BJ (cell line): ENCODE results near the gene OPTN. TPM values are rescaled to one million over a fixed set of nuclear protein-coding genes. Genes with fewer than 3 reads are reported as not detected.

ENCODE experiments used
- CTCF ChIA-PET: fragments of 350-600 bp; formaldehyde crosslinking; extraction: SDS; loops from one replicate; lab custom pipeline; 2021; ENCODE audit warnings: antibody characterized with exemption, inconsistent platforms; lab: Yijun Ruan, JAX
- POLR2A ChIA-PET: fragments of 300-600 bp; sonication (Branson Sonifier 250); formaldehyde crosslinking; extraction: SDS; loops from one replicate; lab custom pipeline; 2021; ENCODE audit warnings: antibody characterized with exemption; lab: Charles Lee
- DNase-seq: peaks from one replicate; pipeline ENCODE4 v3.0.0-alpha.2; 2011; ENCODE audit warnings: low read depth
- H3K27me3 ChIP-seq: 2 replicates; pipeline ENCODE4 v1.6.0; 2011; ENCODE audit warnings: low read length; ENCODE audit not compliant: control insufficient read depth, insufficient read depth
- H3K36me3 ChIP-seq: 2 replicates; pipeline ENCODE4 v1.5.1; 2011; ENCODE audit warnings: low read length; ENCODE audit not compliant: control insufficient read depth, insufficient read depth
- H3K4me3 ChIP-seq: 2 replicates; pipeline ENCODE4 v1.5.1; 2011; ENCODE audit warnings: low read depth, mild to moderate bottlenecking, control low read depth, low read length
- polyA plus RNA-seq: library from polyadenylated mRNA; depleted of rRNA; stranded (reverse); fragments of >200 nt; gene quantifications from 2 replicates; pipeline ENCODE4 v1.2.3, GENCODE V29; 2011
- TF ChIP-seq, protein P1 (sequence below): IDR thresholded peaks from 2 replicates; pipeline ENCODE4 v1.5.1; 2011; ENCODE audit warnings: low read depth, mild to moderate bottlenecking, control low read depth, inconsistent platforms, low read length, moderate library complexity; ENCODE audit not compliant: insufficient read depth

The OPTN gene
- polyA plus RNA-seq, 1 experiment, result 58.0 TPM

DNA sequence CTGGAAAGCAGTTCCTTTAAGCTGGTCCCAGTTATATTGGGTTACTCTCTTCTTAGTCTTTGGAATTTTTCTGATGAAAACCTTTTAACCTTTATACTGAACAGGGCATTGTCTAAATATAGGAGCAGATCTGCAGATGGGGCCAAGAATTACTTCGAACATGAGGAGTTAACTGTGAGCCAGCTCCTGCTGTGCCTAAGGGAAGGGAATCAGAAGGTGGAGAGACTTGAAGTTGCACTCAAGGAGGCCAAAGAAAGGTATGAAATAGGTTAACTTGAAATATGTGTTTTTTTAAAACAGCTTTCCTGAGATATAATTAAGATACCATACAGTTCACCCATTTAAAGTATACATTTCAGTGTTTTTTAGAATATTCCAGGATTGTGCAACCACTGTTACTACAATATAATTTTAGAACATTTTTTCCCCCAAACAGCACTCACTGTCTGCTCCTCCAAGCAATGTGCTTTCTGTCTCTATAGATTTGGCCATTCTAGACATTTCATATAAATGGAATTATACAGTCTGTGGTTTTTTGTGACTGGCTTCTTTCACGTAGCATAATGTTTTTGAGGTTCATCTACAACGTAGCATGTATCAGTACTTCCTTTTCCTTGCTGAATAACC is 18.9 kb downstream of the OPTN start:
- no peak for DNase-seq
- peaks cover 20% of the 10 kb centered on the region for H3K36me3 ChIP-seq
- H3K27me3 ChIP-seq, result no peaks in the 10 kb centered on the region
- H3K4me3 ChIP-seq, result no peak overlapping the region
- TF ChIP-seq, protein P1, sequence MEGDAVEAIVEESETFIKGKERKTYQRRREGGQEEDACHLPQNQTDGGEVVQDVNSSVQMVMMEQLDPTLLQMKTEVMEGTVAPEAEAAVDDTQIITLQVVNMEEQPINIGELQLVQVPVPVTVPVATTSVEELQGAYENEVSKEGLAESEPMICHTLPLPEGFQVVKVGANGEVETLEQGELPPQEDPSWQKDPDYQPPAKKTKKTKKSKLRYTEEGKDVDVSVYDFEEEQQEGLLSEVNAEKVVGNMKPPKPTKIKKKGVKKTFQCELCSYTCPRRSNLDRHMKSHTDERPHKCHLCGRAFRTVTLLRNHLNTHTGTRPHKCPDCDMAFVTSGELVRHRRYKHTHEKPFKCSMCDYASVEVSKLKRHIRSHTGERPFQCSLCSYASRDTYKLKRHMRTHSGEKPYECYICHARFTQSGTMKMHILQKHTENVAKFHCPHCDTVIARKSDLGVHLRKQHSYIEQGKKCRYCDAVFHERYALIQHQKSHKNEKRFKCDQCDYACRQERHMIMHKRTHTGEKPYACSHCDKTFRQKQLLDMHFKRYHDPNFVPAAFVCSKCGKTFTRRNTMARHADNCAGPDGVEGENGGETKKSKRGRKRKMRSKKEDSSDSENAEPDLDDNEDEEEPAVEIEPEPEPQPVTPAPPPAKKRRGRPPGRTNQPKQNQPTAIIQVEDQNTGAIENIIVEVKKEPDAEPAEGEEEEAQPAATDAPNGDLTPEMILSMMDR, result no peak
- ChIA-PET POLR2A (no interaction called here), CTCF (interaction anchor here (0.6 to 1.8 kb wide), 4 partner anchors 14 to 985 kb away, joined by 3 to 6 read pairs (median 4); partner anchors contain the start of gene OPTN)

GRCh38 chr10:13120786-13121499 is 21.0 kb downstream of the OPTN start:
- CTCF ChIA-PET, result no interaction called here
- H3K36me3 ChIP-seq, result peaks cover 22% of the 10 kb centered on the region
- H3K27me3 ChIP-seq, result no peaks in the 10 kb centered on the region
- TF ChIP-seq, protein P1, result no peak
- POLR2A ChIA-PET, result no interaction called here
- no peak overlapping the region for H3K4me3 ChIP-seq
- DNase-seq, result no peak

- CTCF ChIA-PET, result no interaction called here
- POLR2A ChIA-PET, result no interaction called here
- no peak for DNase-seq
- Histone ChIP-seq H3K27me3 (no peaks in the 10 kb centered on the region), H3K4me3 (no peak overlapping the region), H3K36me3 (peaks cover 20% of the 10 kb centered on the region)
- TF ChIP-seq, protein P1, result no peak
Measured at GRCh38 chr10:13121500-13121854, 21.5 kb downstream of the OPTN start.

DNA sequence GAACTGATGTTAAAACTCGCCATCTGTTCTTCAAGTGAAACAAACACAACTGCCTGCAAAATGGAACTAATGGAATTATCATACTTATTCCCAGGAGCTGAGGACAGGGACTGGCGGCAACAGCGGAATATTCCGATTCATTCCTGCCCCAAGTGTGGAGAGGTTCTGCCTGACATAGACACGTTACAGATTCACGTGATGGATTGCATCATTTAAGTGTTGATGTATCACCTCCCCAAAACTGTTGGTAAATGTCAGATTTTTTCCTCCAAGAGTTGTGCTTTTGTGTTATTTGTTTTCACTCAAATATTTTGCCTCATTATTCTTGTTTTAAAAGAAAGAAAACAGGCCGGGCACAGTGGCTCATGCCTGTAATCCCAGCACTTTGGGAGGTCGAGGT is 36.7 kb downstream of the OPTN start:
- CTCF ChIA-PET, result no interaction called here
- peaks cover 24% of the 10 kb centered on the region for H3K36me3 ChIP-seq
- POLR2A ChIA-PET, result no interaction called here

GRCh38 chr10:13139150-13139549 is 39.2 kb downstream of the OPTN start:
- POLR2A ChIA-PET, result no interaction called here
- Histone ChIP-seq H3K4me3 (no peak overlapping the region), H3K36me3 (peaks cover 18% of the 10 kb centered on the region), H3K27me3 (no peaks in the 10 kb centered on the region)
- TF ChIP-seq, protein P1, result no peak
- CTCF ChIA-PET, result interaction anchor here (1.6 kb wide), 1 partner anchor 21 kb away, joined by 4 read pairs; no protein-coding TSS in a partner anchor
- no peak for DNase-seq

More for the DNA sequence above, 36.7 kb downstream of the OPTN start:
- Histone ChIP-seq H3K4me3 (no peak overlapping the region), H3K27me3 (no peaks in the 10 kb centered on the region)
- DNase-seq, result no peak
- TF ChIP-seq, protein P1, result no peak
